ENCODE data around the gene PRR16. TPM values are rescaled to one million over a fixed set of nuclear protein-coding genes. Genes with fewer than 3 reads are reported as not detected.

Gene PRR16
- total RNA-seq, 2 donors from 2014 or later = not detected

DNA sequence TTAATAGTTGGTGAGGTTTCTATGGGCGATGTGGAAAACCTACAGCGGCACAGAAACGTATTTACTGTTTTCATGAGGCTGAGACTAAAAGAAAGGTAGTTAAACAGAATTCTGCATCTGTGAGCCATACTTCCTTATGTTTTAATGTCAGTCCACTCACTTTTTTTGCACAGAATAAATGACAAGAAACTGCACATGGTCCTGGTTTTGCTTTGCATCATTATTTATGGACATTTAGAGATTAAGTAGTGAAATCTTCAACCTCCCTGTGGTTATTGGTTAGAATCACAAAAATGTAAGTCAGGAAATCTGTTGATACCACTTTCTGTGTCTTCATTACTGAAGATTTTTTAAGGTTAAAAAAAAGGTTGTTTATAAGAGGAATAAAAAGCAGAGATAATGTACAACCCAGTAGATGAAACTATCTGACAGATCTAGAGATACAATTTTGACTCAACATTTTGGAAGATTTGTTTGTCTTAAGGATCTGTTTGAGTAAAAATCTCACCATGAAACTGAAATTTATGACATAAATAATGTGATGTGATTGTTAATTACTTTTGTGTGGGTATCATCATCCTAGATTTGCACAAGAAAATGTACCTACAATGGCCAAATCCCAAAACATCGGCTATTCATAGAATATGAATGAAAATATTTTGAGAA lies 2.4 kb downstream of the PRR16 start:
- Mint-ChIP-seq H3K27me3 (ENCODE audit: low read depth) (peaks cover 36% of the 10 kb centered on the region), H3K9me3 (no peaks in the 10 kb centered on the region), H3K27ac (no peak overlapping the region), H3K4me1 (ENCODE audit: low read depth) (peaks cover 17% of the 10 kb centered on the region), H3K36me3 (ENCODE audit: insufficient read depth in 2 of 2) (no peaks in the 10 kb centered on the region), H3K4me3 (peak overlapping the region in 1 of 2 donors; percentile 17)
- DNase-seq (no peak), ATAC-seq (replicated peaks in 1 of 2) (no peak)

DNA sequence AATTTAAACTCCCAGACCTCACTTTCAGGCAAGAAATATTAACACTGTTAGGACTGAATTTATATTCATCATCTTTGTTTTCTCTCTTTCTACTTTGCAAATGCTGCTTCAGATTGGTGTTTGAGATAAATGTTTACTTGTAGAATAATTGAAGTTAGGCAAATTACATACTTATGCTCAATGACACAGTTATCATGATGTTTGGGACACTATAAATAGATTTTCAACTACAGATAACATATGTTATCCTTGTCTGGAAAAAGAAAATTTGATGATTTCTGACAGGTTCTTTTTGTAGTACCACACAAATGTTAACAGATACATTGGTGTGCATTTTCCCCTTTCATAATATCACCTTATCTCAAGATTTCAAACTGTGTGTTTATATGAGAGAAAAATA lies 7.9 kb downstream of the PRR16 start:
- H3K36me3 Mint-ChIP-seq (ENCODE audit: insufficient read depth in 2 of 2) = no peaks in the 10 kb centered on the region
- H3K4me1 Mint-ChIP-seq (ENCODE audit: low read depth) = no peaks in the 10 kb centered on the region
- no peak overlapping the region for H3K27ac Mint-ChIP-seq
- H3K27me3 Mint-ChIP-seq (ENCODE audit: low read depth) = no peaks in the 10 kb centered on the region
- ATAC-seq (replicated peaks in 1 of 2) (no peak), DNase-seq (no peak)
- H3K4me3 Mint-ChIP-seq = no peak overlapping the region
- H3K9me3 Mint-ChIP-seq = peaks cover 1 to 3% of the 10 kb centered on the region in 2 donors

DNA sequence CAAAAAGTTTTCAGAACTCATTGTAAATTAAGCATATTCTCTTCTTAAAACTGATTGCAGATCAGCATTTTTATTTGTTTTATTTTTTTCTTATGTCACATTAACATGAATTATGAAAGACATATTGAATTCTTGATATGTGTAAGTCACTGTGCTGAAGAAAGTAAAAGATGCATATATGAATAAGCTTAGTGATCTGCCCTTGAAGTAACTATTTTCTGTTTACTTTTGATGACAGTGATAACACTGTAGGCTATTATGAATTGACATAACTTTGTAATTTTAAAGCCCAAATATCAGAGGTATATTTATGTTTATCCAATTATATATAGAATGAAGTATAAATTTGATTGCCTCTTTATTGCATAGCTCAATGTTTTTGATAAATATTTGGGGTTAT lies 8.8 kb downstream of the PRR16 start:
- Mint-ChIP-seq H3K27me3 (ENCODE audit: low read depth) (no peaks in the 10 kb centered on the region), H3K27ac (no peak overlapping the region), H3K36me3 (ENCODE audit: insufficient read depth in 2 of 2) (no peaks in the 10 kb centered on the region)

DNA sequence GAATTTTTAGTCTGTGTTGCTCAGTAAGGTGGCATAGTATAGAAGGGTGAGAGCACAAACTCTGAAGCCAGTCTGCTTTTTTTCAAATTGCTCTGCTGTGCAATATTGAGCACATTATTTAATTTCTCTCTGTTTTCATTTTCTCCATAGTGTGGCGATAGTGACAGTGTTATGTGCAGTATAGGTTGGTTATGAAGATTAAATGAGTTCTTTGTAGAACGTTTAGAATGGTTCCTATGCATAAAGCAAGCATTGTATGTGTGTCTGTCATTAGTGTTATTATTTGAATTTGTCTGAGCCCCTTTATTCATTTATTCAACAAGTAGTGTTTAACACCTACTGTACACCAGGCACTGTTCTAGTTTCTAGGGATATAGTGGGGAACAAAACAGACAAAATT lies 9.2 kb downstream of the PRR16 start:
- no peak overlapping the region for H3K27ac Mint-ChIP-seq
- peaks cover 1 to 7% of the 10 kb centered on the region in 2 donors for H3K9me3 Mint-ChIP-seq
- no peaks in the 10 kb centered on the region for H3K36me3 Mint-ChIP-seq (ENCODE audit: insufficient read depth in 2 of 2)
- H3K4me1 Mint-ChIP-seq (ENCODE audit: low read depth) = no peaks in the 10 kb centered on the region
- DNase-seq (no peak), ATAC-seq (replicated peaks in 1 of 2) (no peak)
- H3K27me3 Mint-ChIP-seq (ENCODE audit: low read depth) = no peaks in the 10 kb centered on the region
- H3K4me3 Mint-ChIP-seq = no peak overlapping the region

More for the DNA sequence above, 8.8 kb downstream of the PRR16 start:
- Mint-ChIP-seq H3K4me1 (ENCODE audit: low read depth) (no peaks in the 10 kb centered on the region), H3K9me3 (peaks cover 1 to 7% of the 10 kb centered on the region in 2 donors), H3K4me3 (no peak overlapping the region)
- DNase-seq (no peak), ATAC-seq (replicated peaks in 1 of 2) (no peak)

DNA sequence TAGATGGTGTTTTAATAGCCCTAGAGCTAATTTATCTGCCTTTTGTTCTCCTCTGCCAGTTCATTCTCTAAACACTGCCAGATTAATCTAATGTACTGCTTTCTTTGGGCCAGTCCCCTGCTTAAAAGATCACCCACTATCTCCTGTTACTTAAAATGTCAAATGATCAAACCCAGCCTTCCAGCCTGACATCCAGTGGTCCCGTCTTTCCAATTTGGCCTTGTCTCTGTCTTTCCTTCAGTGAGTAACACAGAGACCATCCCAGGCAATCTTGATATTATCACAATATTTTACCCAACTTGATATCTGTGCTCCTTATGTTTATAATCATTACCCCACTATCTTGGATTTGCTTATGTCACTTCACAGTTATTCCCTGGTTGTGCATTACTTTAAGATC lies 12.0 kb downstream of the PRR16 start:
- Mint-ChIP-seq H3K9me3 (peaks cover 1 to 7% of the 10 kb centered on the region in 2 donors), H3K27me3 (ENCODE audit: low read depth) (no peaks in the 10 kb centered on the region), H3K4me3 (no peak overlapping the region), H3K4me1 (ENCODE audit: low read depth) (no peaks in the 10 kb centered on the region), H3K27ac (no peak overlapping the region), H3K36me3 (ENCODE audit: insufficient read depth in 2 of 2) (no peaks in the 10 kb centered on the region)
- no peak for ATAC-seq (replicated peaks in 1 of 2)
- no peak for DNase-seq

DNA sequence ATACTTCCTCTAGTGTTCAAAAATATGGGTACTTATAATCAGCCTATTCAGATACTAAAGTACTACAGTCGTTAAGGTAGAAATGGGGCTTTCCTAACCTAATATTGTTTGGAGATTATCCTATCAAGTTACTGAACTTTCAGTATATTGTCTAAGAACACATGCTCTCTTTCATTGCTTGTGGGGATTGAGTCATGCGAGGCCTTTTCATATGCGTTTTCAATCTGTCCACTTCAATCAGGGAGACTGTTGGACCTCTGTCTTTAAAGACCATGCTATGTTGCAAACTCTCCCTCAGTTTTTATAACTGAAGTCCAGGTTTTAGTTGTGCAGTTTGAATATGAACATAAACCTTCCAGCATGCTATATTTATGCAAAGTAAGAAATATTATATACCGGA lies 15.0 kb downstream of the PRR16 start:
- DNase-seq (no peak), ATAC-seq (replicated peaks in 1 of 2) (no peak)
- H3K36me3 Mint-ChIP-seq (ENCODE audit: insufficient read depth in 2 of 2) = no peaks in the 10 kb centered on the region
- no peak overlapping the region for H3K4me3 Mint-ChIP-seq
- H3K9me3 Mint-ChIP-seq = peaks cover 1 to 7% of the 10 kb centered on the region in 2 donors
- H3K27ac Mint-ChIP-seq = no peak overlapping the region
- H3K27me3 Mint-ChIP-seq (ENCODE audit: low read depth) = no peaks in the 10 kb centered on the region
- H3K4me1 Mint-ChIP-seq (ENCODE audit: low read depth) = no peaks in the 10 kb centered on the region

DNA sequence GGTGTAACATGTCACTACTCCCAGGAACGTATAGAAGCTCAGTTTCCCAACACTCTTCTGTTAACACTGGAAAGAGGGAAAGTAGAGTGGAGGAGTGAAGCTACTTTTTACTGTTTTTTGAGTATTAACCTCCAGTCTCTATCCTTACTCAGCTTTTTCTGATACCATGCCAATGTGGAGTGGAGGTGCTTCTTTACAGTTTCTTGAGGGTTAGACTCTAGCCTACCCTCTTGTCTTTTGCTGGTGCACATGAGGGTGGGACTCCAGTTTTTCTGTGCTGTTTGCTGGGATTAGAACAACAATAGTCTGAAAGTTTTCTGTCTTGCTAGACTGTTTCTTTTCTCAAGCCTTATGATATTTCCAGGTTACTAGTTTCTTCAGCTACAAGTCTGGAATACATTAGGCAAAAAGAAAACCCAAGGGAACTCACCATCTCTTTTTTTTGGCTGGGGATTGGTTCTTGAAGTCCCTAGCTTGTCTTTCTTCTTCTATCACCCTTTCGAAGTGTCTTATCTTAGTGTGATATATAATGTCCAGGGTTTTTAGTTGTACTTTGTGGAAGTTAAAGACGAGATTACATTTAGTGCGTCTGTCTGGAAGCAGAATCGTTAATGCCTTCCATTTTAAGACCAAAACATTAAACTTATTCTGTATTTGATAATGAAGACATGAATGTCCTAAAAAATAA lies 35.9 kb downstream of the PRR16 start:
- Mint-ChIP-seq H3K4me1 (ENCODE audit: low read depth) (no peaks in the 10 kb centered on the region), H3K4me3 (no peak overlapping the region), H3K27me3 (ENCODE audit: low read depth) (no peaks in the 10 kb centered on the region), H3K9me3 (peaks cover 3 to 5% of the 10 kb centered on the region in 2 donors), H3K27ac (no peak overlapping the region), H3K36me3 (ENCODE audit: insufficient read depth in 2 of 2) (no peaks in the 10 kb centered on the region)
- ATAC-seq (replicated peaks in 1 of 2) (no peak), DNase-seq (no peak)

DNA sequence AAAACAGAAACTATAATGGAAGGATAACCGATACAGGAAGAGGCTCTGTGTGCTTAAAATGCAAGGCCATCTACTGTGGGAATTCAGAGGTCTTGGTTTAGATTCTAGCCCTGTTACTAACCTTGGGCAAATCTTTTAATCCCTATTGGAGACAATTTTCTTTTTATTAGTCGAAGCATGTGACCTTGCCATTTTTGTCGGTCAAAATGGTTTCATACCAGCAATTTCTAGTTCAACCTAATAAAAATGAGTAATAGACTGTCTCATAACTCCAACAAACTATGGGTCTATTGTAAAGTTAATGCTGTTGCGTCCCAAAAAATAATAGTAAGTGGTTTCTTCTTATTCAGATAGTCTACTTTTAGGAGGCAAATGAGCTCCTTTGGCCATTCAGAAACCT lies 38.4 kb downstream of the PRR16 start:
- Mint-ChIP-seq H3K36me3 (ENCODE audit: insufficient read depth in 2 of 2) (no peaks in the 10 kb centered on the region), H3K4me3 (no peak overlapping the region), H3K27me3 (ENCODE audit: low read depth) (no peaks in the 10 kb centered on the region), H3K27ac (no peak overlapping the region), H3K9me3 (peaks cover 0 to 3% of the 10 kb centered on the region in 2 donors), H3K4me1 (ENCODE audit: low read depth) (no peaks in the 10 kb centered on the region)
- DNase-seq (no peak), ATAC-seq (replicated peaks in 1 of 2) (no peak)

DNA sequence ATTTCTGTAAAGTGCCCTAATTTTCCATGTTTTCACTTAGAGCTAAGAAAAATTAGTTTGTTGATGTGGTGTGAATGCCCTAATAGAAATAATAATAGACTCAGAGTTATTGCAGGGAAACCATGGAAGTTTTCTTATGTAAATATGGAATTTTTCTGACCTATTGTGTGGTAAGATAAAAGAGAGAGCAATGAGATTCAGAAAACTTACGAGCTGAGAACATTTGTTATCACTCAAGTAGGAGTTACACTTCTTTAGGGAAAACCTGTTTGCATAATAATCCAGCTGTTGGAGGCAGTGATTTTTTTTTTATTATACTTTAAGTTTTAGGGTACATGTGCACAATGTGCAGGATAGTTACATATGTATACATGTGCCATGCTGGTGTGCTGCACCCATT lies 39.2 kb downstream of the PRR16 start:
- no peak for DNase-seq
- ATAC-seq (replicated peaks in 1 of 2) = no peak
- Mint-ChIP-seq H3K4me3 (no peak overlapping the region), H3K27ac (no peak overlapping the region), H3K4me1 (ENCODE audit: low read depth) (no peaks in the 10 kb centered on the region), H3K9me3 (peaks cover 0 to 3% of the 10 kb centered on the region in 2 donors), H3K36me3 (ENCODE audit: insufficient read depth in 2 of 2) (no peaks in the 10 kb centered on the region), H3K27me3 (ENCODE audit: low read depth) (no peaks in the 10 kb centered on the region)

DNA sequence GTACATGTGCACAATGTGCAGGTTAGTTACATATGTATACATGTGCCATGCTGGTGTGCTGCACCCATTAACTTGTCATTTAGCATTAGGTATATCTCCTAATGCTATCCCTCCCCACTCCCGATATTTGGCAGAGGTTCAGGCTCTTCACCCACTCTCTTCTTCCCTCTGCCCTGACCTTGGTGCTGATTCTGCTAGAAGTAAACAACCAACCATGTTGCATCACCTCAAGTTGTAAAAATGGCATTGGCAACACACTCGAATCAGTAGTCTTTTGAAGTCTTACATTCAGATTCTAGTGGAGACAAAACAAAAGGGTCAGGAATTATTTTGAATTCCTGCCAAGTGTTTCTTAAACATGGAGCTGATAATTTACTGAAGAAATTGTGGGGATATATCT lies 40.0 kb downstream of the PRR16 start:
- H3K27me3 Mint-ChIP-seq (ENCODE audit: low read depth) = no peaks in the 10 kb centered on the region

DNA sequence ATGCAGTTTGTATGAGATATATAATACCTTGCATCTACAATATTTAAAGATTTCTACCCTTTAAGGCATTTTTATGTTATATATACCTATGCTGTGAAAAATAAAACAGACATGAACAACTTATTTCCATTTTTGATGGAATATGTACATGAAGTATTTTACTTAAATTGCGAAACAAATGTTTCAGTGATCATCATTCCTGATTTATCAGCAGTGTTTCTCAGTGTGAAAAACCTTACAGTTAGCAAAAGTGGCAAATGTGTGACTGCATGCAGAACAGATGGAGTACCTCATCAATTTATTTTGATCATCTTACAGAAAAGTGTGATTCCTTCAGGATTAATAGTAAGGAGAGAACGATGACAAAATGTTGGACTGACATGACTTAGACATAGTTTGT lies 43.1 kb downstream of the PRR16 start:
- Mint-ChIP-seq H3K27me3 (ENCODE audit: low read depth) (no peaks in the 10 kb centered on the region), H3K4me3 (no peak overlapping the region)
- ATAC-seq (replicated peaks in 1 of 2) = no peak

More for the DNA sequence above, 40.0 kb downstream of the PRR16 start:
- Mint-ChIP-seq H3K27ac (no peak overlapping the region), H3K4me1 (ENCODE audit: low read depth) (no peaks in the 10 kb centered on the region), H3K9me3 (peaks cover 0 to 3% of the 10 kb centered on the region in 2 donors), H3K36me3 (ENCODE audit: insufficient read depth in 2 of 2) (no peaks in the 10 kb centered on the region), H3K4me3 (no peak overlapping the region)
- DNase-seq (no peak), ATAC-seq (replicated peaks in 1 of 2) (no peak)

DNA sequence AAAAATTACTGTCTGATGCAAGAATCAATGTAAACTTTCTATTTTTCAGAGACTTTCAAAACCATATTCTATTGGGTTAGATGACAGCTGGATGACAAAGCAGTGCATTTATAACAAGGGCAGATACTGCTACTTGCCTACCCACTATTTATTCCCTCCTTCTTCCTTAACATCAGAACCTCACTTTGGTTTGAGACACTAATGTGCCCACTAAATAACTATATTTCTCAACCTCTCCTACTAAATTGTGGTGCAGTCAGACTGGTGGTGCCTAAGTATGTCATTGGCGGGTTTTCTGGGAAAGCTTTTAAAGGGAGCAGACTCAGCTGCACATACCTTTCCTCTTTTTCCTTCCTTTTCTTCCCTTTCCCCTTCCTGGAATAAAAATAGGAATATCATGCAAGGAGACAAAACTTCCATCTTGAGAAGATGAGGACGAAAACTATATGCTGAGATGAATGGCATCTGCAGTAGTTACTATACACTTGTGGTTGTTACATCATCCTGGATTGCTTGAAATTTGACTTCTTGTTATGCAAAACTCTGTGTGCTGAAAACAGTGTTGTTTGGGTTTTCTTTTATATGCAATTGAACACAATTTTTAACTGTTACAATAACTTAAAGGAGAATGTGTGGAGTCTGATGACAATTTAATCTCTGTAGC lies 43.8 kb downstream of the PRR16 start:
- ATAC-seq (replicated peaks in 1 of 2) = no peak
- Mint-ChIP-seq H3K4me3 (no peak overlapping the region), H3K27me3 (ENCODE audit: low read depth) (no peaks in the 10 kb centered on the region), H3K9me3 (peaks cover 1 to 2% of the 10 kb centered on the region in 2 donors), H3K4me1 (ENCODE audit: low read depth) (no peaks in the 10 kb centered on the region), H3K27ac (no peak overlapping the region), H3K36me3 (ENCODE audit: insufficient read depth in 2 of 2) (no peaks in the 10 kb centered on the region)
- no peak for DNase-seq

More for the DNA sequence above, 43.1 kb downstream of the PRR16 start:
- Mint-ChIP-seq H3K36me3 (ENCODE audit: insufficient read depth in 2 of 2) (no peaks in the 10 kb centered on the region), H3K27ac (no peak overlapping the region), H3K4me1 (ENCODE audit: low read depth) (no peaks in the 10 kb centered on the region), H3K9me3 (peaks cover 1 to 2% of the 10 kb centered on the region in 2 donors)
- DNase-seq = no peak

DNA sequence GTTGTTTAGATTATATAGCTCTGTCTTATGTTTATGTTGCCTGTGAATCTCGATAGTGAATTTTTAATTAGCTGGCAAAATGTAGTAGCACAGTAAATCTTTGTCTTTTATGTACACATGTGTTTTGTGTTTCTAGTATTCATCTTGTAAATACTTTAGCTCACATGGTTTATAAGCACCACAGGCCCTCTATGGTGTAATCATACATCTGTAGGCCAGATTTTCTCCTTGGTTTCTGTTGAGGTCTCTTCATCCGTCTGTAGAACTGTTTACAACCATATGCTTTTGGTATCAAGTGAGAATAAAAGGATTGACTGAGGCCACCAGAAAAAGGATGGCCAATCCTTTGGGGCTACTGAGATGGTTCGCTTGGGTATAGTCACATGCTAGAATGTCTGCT lies 45.0 kb downstream of the PRR16 start:
- Mint-ChIP-seq H3K4me3 (no peak overlapping the region), H3K4me1 (ENCODE audit: low read depth) (no peaks in the 10 kb centered on the region), H3K27ac (no peak overlapping the region), H3K27me3 (ENCODE audit: low read depth) (no peaks in the 10 kb centered on the region), H3K36me3 (ENCODE audit: insufficient read depth in 2 of 2) (no peaks in the 10 kb centered on the region), H3K9me3 (peaks cover 1 to 7% of the 10 kb centered on the region in 2 donors)
- ATAC-seq (replicated peaks in 1 of 2) = no peak
- no peak for DNase-seq

All from activated T-cell treated with anti-CD3 and anti-CD28 coated beads, Interleukin-2, amount 50 U/mL, for 72 hours (primary cell).